Ovary (tissue), 3 donors: ENCODE data around the gene HOXA11.

ENCODE experiments used
- CTCF ChIP-seq, 3 donors: fragments of 450-650 bp in 2 of 3; fragments of 200-600 bp in 1 of 3; IDR thresholded peaks; one replicate each; pipeline versions ENCODE4 v1.5.1 to v1.8.0; 2016 to 2022; ENCODE audit warnings: antibody characterized with exemption in 3 of 3, mild to moderate bottlenecking in 1 of 3
- POLR2A ChIP-seq: fragments of 450-650 bp; IDR thresholded peaks from one replicate; pipeline ENCODE4 v1.6.1; 2017; ENCODE audit warnings: antibody characterized with exemption, mild to moderate bottlenecking, moderate library complexity
- donor health status: DM: no; HTN: no; CAD: no.

GRCh38 chr7:27211084-27211446 lies 26.0 kb upstream of the HOXA11 start:
- no peak for TF ChIP-seq POLR2A
- TF ChIP-seq CTCF (IDR thresholded peaks at IDR 0.05): no peak
